CD4-positive, alpha-beta T cell treated with Interleukin-1 beta for 1 hour (primary cell): ENCODE measurements around the gene CRB3.
"Not testable (repeated sequence)": the region's sequence is repeated elsewhere in the genome, so short reads cannot be mapped to it uniquely, and the experiment has no call there.

ENCODE experiments used
- DNase-seq, 2 donors: peaks; one replicate each; pipeline ENCODE4 v3.0.0-alpha.2; 2020 to 2022

The CRB3 gene

GRCh38 chr19:6464070-6464873, at the start of gene CRB3:
Gene CRB3 (plus strand): TSS chr19:6464271. CDS start chr19:6464702, 431 bp downstream.
- DNase-seq, result peak; percentile 64 to 65

GRCh38 chr19:6414793-6415590, 49.1 kb upstream of the CRB3 start:
- no peak for DNase-seq

GRCh38 chr19:6415591-6416190, 48.4 kb upstream of the CRB3 start:
- DNase-seq, result no peak

GRCh38 chr19:6416658-6417405, 47.2 kb upstream of the CRB3 start:
- DNase-seq, result no peak

GRCh38 chr19:6417713-6418561, 46.1 kb upstream of the CRB3 start:
- DNase-seq, result no peak

GRCh38 chr19:6418562-6418932, 45.5 kb upstream of the CRB3 start:
- no peak for DNase-seq

GRCh38 chr19:6421075-6422014, 42.7 kb upstream of the CRB3 start:
- DNase-seq, result no peak

- DNase-seq, result peak in 1 of 2 donors; percentile 22
Measured at GRCh38 chr19:6423499-6424194, 40.4 kb upstream of the CRB3 start.

GRCh38 chr19:6424195-6424938, 39.7 kb upstream of the CRB3 start, which contains the start of gene KHSRP:
Gene KHSRP (minus strand): TSS chr19:6424811. CDS start chr19:6424701, 110 bp downstream.
- DNase-seq, result peak in 1 of 2 donors; percentile 30

- DNase-seq, result peak; percentile 100
Measured at GRCh38 chr19:6424939-6425731, 38.9 kb upstream of the CRB3 start.

- DNase-seq, result no peak
Measured at GRCh38 chr19:6425732-6426620, 38.1 kb upstream of the CRB3 start.

- DNase-seq, result no peak
Measured at GRCh38 chr19:6427131-6427530, 36.9 kb upstream of the CRB3 start.

- not testable (repeated sequence) for DNase-seq
Measured at GRCh38 chr19:6428692-6429418, 35.2 kb upstream of the CRB3 start.

- DNase-seq, result no peak
Measured at GRCh38 chr19:6429419-6430221, 34.5 kb upstream of the CRB3 start.

- DNase-seq, result no peak
Measured at GRCh38 chr19:6431891-6432290, 32.2 kb upstream of the CRB3 start.

GRCh38 chr19:6433165-6433564, 30.9 kb upstream of the CRB3 start:
- no peak for DNase-seq
